Brain microvascular endothelial cell (primary cell): Measurements from ENCODE around the gene TNFRSF4.

Experiments used
- DNase-seq: peaks from one replicate; pipeline ENCODE4 v3.0.0-alpha.2; 2020
- H3K27ac ChIP-seq: fragments of 250-450 bp; sonication (Bioruptor Pico); 2 replicates; pipeline ENCODE4 v1.5.1; 2020; ENCODE audit warnings: mild to moderate bottlenecking, moderate library complexity
- H3K27me3 ChIP-seq: fragments of 250-450 bp; sonication (Bioruptor Pico); replicated peaks from 2 replicates; pipeline ENCODE4 v1.5.1; 2020; ENCODE audit warnings: mild to moderate bottlenecking
- H3K36me3 ChIP-seq: fragments of 250-450 bp; sonication (Bioruptor Pico); replicated peaks from 2 replicates; pipeline ENCODE4 v1.5.1; 2020; ENCODE audit warnings: mild to moderate bottlenecking
- H3K4me3 ChIP-seq: 2 replicates; pipeline ENCODE4 v1.5.1; 2011; ENCODE audit warnings: low read depth, mild to moderate bottlenecking, control low read depth, low read length, moderate library complexity
- in situ Hi-C: cut with HindIII; loops from 2 replicates; pipeline ENCODE4 v1.10.0; 2017; ENCODE audit warnings: low sequenced_read_pairs, low pct_ligation_motif_present
- TF ChIP-seq, protein P1 (sequence below): IDR thresholded peaks from 2 replicates; pipeline ENCODE4 v1.5.1; 2011; ENCODE audit warnings: low read depth, mild to moderate bottlenecking, moderate library complexity, low read length, control low read depth, inconsistent platforms; ENCODE audit errors: missing control alignments

The TNFRSF4 gene

DNA sequence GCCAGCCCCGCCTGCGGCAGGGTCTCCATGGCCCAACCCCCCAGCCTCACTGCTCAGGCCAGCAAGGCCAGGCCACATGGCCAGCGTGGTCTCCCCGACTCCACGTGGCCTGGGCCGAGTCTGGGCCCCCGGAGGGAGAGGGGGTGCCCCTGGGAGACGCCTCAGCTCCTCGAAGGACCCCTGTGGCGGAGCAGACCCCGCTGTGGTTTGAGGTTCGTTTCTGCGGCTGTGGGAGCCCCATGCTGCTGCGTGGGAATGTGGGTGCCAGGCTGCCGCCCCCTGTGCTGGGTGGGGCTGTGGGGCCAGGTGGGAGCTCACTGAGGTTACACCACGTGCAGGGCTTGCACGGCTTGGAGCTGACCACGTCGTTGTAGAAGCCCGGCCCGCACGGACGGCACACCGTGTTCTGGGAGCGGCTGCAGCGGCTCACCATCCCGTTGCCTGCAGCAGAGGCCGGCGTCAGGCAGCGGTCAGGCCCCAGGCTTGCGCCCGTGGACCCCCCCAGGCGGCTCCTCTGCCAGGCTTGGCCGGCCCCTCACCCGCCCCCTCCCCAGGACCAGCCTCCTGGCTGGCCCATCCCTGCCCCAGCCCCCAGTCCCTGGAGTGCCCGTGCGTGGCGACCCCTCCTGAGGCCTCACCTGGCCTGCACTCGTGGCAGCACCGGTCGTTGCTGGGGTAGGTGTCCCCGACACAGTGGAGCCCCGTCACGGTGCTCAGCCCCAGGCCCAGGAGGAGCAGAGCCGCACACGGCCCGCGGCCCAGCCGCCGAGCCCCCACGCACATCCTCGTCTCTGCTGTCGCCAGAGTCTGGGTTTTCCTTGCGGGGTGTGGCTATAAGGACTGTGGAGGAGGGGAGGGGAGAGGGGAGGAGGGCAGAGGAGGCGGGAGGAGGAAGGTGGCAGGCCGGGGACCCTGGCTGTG, at the start of gene TNFRSF4:
TSS of gene TNFRSF4 (minus strand) at position 809 of the 921 bp plus-strand sequence. CDS start at position 783, 26 bp downstream.
- no peak within 1 kb of the TSS for H3K27ac ChIP-seq

DNA sequence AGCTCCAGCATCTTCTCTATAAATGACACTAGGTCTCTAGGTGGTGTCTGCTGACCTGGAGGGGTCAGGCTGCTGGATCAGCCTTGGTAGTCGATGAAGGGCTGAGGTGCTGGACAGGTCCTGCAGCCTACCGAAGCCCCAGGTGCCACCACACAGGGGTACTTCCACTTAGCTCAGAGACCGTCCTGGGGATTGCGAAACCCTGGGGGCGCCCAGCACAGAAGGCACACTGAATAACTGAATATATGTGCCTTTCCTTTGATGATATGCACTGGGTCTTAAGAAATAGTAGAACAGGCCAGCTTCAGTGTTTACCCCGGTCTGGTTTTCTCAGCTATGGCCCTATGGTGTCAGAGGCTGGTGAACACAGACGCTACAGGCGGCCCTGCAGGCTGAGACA, 48.8 kb upstream of the TNFRSF4 start:
- Histone ChIP-seq H3K4me3 (no peak overlapping the region), H3K27ac (no peak overlapping the region), H3K27me3 (no peaks in the 10 kb centered on the region), H3K36me3 (peaks cover 49% of the 10 kb centered on the region)
- TF ChIP-seq, protein P1, sequence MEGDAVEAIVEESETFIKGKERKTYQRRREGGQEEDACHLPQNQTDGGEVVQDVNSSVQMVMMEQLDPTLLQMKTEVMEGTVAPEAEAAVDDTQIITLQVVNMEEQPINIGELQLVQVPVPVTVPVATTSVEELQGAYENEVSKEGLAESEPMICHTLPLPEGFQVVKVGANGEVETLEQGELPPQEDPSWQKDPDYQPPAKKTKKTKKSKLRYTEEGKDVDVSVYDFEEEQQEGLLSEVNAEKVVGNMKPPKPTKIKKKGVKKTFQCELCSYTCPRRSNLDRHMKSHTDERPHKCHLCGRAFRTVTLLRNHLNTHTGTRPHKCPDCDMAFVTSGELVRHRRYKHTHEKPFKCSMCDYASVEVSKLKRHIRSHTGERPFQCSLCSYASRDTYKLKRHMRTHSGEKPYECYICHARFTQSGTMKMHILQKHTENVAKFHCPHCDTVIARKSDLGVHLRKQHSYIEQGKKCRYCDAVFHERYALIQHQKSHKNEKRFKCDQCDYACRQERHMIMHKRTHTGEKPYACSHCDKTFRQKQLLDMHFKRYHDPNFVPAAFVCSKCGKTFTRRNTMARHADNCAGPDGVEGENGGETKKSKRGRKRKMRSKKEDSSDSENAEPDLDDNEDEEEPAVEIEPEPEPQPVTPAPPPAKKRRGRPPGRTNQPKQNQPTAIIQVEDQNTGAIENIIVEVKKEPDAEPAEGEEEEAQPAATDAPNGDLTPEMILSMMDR, result no peak
- no peak for DNase-seq
- in situ Hi-C loops, result no loop called here

More for the DNA sequence above, at the start of gene TNFRSF4:
- in situ Hi-C loops, result no loop called here
- no peak for DNase-seq
- peaks cover 24% of the 10 kb centered on the region for H3K36me3 ChIP-seq
- H3K27me3 ChIP-seq, result no peaks in the 10 kb centered on the region
- TF ChIP-seq, protein P1, result no peak
- H3K4me3 ChIP-seq, result no peak within 1 kb of the TSS

DNA sequence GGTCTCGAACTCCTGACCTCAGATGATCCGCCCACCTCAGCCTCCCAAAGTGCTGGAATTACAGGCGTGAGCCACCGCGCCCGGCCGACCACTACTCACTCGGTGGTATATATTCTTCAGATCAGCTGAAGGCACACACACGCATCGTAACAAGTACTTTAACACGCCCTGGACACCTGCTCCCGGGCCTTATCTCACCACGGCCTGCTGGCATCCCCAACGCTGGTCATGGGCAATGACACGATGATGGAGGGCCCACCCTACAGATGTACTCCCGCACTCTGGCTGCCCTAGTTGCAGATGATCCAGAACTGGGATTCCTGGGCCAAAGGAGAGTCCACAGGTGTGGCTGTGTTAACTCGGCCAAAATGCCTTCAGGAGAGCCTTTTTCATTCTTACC, 48.1 kb upstream of the TNFRSF4 start:
- Histone ChIP-seq H3K4me3 (no peak overlapping the region), H3K27me3 (no peaks in the 10 kb centered on the region), H3K27ac (no peak overlapping the region), H3K36me3 (peaks cover 42% of the 10 kb centered on the region)
- in situ Hi-C loops, result no loop called here
- DNase-seq, result no peak
- TF ChIP-seq, protein P1, result no peak

DNA sequence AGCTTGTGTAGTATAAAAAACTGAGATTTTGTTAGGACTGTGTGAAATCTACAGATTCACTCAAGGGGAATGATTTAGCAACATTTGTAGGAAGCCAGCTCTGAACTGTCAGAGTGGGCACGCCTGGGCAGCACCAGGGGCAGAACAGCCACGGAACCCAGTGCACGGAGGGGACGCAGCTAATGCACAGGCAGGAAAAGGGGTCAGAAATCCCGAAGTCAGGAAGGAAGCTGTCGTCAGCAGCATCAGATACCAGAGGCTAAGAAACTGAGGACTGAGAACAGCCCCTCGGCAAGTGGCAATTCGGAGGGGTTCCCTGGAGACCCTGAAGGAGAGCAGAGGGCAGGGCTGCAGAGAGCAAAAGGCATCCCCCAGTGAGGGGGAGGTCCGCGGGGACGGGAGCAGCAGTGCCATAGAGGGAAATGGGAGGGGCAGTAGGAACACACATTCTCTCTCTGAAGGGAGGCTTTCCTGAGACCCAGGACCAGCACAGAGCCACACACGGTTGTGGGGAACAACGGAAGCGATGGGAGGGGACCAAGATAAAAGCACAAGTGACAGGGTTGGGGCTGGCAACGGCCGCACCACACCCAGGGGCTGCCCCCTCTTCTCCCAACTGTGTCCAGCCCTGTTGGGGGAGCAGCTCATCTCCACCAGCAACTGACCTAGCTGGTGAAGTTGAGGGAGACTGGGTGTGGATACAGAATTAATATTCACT, 47.0 kb upstream of the TNFRSF4 start:
- Histone ChIP-seq H3K36me3 (peaks cover 45% of the 10 kb centered on the region), H3K27me3 (no peaks in the 10 kb centered on the region), H3K27ac (no peak overlapping the region), H3K4me3 (no peak overlapping the region)
- no peak for DNase-seq
- in situ Hi-C loops, result no loop called here
- TF ChIP-seq, protein P1, result no peak

DNA sequence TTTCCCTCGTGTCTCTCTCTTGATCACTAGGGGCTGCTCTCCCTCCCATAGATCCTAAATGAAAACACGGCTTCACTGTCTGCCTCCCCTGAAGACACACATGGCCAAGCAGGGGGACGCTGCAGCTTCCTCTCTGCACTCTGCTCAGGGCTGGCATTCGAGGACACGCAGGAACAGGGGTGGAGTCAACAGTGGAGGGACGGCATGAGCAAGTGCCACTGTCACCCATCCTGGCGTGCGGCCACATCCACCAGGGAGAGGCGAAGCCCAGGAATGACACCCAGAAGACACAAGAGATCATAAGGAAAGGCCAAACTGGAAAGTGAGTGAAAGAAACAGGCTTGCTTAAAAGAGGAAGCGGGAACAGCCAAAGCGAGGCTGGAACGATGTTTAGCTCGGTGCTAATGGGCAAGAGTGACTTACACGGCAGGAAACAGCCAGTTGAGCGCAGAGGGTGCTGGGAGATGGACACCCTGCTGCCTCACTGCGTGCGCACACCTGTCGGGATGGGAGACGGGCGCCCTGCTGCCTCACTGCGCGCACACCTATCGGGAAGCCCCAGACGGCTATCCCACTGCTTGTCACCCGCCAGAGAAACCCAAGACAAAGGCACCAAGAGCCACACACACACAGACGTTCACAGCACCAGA, 46.1 kb upstream of the TNFRSF4 start:
- Histone ChIP-seq H3K27me3 (no peaks in the 10 kb centered on the region), H3K36me3 (peaks cover 55% of the 10 kb centered on the region), H3K27ac (no peak overlapping the region), H3K4me3 (no peak overlapping the region)
- no peak for DNase-seq
- in situ Hi-C loops, result no loop called here
- TF ChIP-seq, protein P1, result no peak
